HUDEP-2 (cell line): ENCODE results near the gene MRPL45.
A peak's percentile ranks its signal among the peaks of the same experiment; 100 is the strongest.
"Not testable (repeated sequence)": the region's sequence is repeated elsewhere in the genome, so short reads cannot be mapped to it uniquely, and the experiment has no call there.

ENCODE experiments used
- DNase-seq, 76 experiments: peaks; one replicate each; lab custom pipeline; 2025; ENCODE audit not compliant: unreplicated experiment in 76 of 76; lab: John Stamatoyannopoulos, UW

Gene MRPL45

DNA sequence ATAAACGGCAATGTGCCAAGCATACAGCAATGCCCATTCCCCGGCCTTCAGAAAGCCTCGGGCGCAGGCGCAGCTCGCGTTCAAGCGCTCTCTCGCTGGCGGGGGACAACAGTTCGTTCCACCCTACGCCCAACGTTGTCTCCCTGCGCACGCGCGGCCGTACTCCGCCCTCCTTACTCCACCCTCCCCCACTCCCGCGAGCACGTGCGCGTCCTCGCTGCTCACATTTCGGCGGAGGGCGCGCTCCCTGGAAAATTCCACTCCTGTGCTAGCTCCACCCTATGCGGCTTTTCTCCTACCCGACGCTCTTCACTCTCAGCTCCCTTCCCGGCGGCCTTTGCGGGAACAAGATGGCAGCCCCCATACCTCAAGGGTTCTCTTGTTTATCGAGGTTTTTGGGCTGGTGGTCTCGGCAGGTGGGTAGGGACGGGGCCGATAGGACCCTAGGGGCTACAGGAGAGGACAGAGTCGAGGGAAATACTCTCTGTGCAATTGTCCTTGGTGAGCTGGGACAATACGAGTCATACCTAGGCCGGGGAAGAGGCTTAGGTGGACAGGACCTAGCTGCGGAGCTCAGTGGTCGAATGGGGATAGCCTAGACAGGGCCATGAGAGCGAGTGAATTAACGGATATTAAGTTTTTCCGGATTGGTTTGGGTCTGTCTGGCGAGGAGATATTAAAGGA is at the start of gene MRPL45:
MRPL45 (plus strand) TSS at position 335 of the 684 bp plus-strand sequence; CDS start at position 351, 16 bp downstream.
- DNase-seq, result peak in 75 of 76 experiments; percentile 9 to 99 (median 94)

DNA sequence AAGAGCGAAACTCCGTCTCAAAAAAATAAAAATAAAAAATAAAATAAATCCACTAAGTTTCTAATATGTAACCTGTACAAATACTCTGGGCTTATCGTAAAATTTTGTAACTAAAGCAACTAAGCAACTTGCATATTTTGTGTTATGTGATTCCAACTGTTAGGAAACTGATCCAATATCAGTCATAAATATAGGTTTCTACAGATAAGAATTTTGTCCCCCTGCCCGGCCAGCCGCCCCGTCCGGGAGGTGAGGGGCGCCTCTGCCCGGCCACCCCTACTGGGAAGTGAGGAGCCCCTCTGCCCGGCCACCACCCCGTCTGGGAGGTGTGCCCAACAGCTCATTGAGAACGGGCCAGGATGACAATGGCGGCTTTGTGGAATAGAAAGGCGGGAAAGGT is 43.8 kb upstream of the MRPL45 start:
- not testable (repeated sequence) for DNase-seq

DNA sequence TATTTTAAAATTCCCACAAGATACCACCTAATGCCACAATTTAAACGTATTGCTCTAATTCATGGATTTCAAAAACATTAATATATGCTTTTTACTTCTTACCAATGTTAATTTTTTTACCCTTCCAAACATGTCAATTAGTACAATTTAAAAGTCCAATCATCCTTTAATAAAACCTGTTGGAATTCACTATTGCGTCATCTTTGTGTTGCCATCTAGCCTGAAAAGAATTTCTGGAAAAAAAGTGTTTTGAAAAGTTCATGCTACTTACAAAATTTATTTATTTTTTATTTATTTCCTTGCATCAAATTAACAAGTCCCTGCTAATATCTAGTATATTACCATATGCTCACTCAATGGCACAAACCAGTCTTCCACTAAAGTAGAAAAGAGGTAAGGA is 42.6 kb upstream of the MRPL45 start:
- not testable (repeated sequence) for DNase-seq

DNA sequence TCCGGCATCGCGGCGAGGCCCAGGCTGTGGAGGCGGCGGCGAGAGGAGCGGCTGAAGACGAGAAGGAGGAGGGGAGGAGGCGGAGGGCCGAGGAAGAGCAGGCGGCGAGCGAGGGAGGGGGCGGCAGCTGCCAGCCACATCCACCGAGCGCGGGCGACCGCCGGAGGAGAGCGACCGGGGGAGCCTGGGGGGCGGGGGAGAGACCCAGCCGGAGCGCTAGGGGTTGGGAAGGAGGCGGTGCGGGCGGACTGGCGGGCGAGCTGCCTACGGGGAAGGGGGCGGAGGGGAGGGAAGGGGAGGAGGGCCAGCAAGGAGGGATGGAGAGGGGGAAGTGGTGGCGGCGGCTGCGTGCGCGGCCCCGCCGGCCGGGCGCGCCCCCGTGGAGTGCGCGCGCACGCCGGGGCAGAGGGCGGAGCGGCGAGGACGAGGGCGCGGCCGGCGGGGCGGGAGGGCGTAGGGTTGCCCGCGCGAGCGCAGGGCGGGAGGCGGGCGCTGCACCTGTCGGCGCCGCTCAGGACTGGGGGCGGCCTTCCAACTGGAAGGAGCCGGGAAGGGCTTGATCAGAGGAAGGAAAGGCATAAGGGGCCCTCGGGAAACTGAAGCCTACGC is 39.9 kb upstream of the MRPL45 start:
- DNase-seq, result peak in 72 of 76 experiments; percentile 15 to 86 (median 72)

DNA sequence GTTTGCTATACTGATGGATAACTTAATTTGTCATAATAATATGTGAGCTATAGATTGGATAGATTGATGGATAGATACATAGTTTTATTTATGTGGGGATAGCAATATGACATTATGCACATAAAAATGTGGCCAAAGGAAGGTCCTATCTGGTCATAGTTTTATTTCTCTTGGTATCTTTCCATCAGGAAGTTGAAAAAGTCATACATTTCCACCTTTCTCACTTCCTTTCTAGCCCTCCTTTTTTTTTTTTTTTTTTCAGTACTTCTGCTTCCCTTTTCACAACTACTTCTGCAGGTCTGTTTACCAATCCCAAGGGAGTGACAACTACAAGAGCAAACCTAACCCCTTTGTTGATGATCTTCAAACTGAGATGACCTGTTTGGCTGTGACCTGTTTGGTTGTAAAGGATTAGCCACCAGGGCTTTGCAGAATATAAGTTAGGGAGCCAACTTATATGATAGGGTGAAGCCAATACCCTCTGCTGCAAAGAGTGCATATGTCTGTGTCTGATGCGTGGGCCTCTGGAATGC is 30.9 kb upstream of the MRPL45 start:
- DNase-seq, result not testable (repeated sequence)

DNA sequence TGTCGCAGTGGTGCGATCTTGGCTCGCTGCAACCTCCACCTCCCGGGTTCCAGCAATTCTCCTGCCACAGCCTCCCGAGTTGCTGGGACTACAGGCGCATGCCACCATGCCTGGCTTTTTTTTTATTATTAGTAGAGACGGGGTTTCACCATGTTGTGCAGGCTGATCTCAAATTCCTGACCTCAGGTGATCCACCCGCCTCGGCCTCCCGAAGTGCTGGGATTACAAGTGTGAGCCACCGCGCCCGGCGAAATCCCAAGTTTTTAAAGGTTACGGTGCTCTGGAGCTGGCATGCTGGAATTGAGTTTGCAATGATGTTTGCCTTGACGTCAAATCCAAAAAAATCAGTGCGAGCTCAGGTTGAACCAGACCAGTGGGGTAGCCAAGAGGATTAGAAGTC is 30.4 kb upstream of the MRPL45 start:
- DNase-seq, result not testable (repeated sequence)

DNA sequence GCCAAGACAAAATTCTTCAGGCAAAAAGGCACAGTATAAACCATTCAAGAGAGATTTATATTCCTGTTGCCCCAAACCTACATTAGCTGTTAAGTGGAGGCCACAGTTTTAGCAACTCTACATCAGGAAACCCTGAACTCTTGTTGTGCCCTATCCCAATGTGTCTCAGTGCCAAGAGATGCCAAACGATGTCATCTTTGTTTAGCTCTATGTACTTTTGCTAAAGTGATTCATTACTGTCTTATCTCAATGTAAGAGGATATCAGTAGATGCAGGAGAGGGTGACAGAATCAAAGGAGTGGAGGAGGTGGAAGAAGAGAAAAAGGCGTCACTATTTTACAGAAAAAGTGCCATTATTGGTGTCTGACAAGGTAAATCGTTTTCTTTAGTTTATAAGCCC is 28.8 kb upstream of the MRPL45 start:
- DNase-seq, result not testable (repeated sequence)

DNA sequence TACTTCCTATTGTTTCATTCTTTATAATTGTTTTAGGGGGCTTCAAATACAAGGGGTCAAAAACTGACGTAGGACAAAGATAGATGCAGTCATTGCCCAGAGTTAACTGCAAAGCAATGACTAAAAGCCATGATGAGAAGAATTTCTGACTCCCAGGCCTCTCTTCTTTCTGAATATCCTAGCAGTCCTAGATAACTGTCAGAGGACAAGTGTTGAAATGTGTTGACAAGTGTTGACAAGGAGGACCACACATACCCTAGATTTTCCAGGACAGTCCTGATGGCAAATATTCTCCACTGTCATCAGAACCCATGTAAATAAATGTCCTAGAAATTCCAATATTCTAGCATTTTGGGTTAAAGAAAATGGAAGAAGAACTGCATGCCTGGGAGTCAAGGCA is 27.9 kb upstream of the MRPL45 start:
- not testable (repeated sequence) for DNase-seq

DNA sequence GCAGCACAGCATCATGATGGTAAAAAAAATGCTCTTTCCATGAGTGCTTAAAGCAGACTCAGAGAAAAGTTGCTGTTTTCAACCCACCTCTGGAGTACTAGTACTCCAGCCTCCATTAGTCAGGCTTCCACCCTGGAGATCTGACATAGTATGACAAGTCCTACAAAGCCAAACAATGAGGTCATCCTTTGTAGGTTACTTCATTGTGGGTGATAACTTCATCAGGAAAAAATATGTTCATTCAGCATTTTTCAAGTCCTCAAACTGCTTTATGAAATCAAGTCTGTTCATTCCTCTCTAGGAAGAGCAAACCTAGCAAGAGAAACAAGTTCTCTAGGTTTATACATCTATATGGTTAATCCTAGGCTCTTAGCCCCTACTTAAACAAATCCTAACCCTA is 27.4 kb upstream of the MRPL45 start:
- DNase-seq, result not testable (repeated sequence)

DNA sequence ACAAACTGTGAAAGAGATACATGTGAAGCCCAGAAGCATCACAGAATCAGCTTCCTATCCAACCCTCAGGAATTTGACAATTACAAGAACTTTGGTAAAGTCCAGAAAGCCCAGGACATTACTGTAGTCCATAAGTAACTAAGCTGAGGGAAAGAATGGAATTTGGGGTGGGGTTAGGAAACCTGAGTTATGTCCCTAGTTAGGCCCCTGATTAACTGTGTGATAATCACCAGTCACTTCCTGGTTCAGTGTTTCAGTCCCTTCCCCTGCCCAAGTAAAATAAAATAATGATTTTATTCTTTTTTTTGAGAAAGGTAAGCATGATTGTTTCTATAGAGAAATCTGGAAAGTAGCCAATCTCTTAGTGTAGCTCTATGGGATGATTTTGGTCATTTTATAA is 11.0 kb upstream of the MRPL45 start:
- DNase-seq, result not testable (repeated sequence)

DNA sequence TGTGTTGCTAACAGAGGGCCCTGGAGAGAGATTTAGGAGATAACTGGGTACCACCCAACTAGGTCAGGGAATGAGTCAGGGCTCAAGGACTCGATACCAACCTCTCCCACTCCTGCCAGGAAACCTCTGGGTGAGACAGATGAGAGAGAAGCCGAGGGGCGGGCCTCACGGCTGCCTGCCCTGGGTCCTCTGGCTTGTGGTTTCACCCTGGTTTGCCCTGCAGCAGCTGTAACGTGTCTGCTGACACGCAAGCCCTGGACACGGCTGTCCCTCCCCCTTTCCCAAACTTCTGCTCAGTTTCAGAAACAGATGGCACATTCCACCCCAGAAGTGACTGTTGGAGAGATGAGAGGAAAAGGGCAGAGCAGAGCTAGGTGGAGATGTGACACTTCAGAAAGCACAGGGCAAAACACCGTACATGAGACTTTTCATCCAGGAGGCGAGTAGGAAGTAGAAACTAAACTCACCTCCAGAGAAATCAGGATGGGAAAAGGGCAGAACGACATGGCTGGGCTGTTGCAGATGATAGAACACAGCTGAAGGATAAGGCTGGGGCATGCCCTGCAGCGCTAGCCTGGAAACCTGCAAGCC is 10.4 kb upstream of the MRPL45 start:
- peak in 11 of 76 experiments; percentile 4 to 57 (median 26) for DNase-seq

DNA sequence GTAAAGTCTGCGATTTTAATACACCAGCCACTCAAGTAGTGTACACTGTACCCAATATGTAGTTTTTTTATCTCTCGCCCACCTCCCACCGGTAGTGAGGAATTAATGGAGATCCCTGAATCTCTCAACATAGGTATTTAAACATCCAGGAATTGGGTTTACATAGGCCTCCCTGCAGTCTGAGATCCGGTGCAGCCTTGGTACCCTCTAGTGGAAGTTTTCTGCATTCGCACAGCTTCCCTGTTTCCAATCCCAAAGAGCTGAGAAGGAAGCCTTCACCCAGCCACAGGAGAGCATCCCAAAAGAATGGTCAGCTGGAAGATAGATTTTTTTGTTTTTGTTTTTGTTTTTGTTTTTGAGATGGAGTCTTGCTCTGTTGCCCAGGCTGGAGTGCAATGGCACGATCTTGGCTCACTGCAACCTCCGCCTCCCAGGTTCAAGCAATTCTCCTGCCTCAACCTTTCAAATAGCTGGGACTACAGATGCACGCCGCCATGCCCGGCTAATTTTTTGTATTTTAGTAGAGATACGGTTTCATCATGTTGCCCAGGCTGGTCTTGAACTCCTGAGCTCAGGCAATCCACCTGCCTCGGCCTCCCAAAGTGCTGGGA is 8.6 kb upstream of the MRPL45 start:
- DNase-seq, result peak in 3 of 76 experiments; percentile 1 to 4 (median 4)

DNA sequence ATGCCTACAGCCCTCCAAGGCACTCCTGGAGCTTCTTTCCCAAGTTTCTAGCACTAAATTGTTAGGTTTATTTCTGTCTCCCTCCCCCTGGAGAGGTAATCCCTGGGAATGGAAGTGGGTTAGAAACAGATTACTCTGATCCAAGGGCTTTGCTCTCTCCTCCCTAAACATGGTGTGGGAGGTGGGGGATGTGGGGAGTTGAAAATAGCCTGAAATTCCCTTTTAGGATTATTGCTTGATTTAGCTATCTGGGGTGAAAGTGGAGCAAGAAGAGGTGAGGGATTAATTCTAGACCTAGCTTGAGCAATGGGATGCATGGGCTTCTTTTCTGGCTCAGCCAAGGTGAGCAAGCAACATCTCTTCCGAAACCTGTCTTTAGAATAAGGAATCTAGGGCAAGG is 7.2 kb upstream of the MRPL45 start:
- not testable (repeated sequence) for DNase-seq

DNA sequence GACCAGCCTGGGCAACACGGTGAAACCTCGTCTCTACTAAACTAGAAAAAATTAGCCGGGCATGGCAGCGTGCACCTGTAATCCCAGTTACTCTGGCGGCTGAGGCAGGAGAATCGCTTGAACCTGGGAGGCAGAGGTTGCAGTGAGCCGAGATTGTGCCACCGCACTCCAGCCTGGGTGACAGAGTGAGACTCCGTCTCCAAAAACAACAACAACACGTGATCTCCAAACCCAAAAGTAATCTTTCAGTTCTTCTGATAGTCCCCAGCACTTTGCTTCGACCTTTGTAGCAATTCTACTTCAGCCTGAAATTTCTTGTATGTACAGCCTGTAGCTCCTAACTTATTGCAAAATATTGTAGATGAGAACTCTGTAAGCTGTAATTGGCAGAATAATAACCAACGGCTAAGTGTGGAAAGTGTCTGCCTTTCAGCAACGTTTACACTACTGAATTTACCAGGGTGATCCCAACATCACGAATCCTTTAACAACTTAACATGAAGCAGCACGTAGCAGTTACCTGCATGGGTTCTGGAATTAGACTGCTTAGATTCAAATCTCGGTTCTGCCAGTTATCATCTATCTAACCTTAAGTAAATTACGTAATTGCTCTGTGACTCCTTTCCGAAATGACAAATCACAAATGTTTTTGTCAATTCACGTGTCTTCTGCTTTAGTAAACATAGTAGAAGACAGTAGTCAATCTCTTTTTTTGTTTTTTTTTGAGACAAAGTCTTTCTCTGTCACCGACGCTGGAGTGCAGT is 1.2 kb upstream of the MRPL45 start:
- peak in 1 of 76 experiments; percentile 1 for DNase-seq

DNA sequence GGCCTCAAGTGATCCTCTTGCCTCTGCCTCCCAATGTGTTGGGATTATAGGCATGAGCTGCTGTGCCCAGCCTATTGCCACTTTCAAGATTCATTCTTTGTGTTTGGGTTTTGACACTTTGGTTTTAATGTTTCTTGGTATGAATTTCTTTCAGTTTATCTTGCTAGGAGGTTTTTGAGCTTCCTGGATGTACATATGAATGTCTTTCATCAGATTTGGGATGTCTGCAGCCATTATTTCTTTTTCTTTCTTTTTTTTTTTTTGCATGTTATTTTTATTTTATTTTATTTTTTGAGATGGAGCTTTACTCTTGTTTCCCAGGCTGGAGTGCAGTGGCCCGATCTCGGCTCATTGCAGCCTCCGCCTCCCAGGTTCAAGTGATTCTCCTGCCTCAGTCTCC is 18.5 kb downstream of the MRPL45 start:
- no peak for DNase-seq

DNA sequence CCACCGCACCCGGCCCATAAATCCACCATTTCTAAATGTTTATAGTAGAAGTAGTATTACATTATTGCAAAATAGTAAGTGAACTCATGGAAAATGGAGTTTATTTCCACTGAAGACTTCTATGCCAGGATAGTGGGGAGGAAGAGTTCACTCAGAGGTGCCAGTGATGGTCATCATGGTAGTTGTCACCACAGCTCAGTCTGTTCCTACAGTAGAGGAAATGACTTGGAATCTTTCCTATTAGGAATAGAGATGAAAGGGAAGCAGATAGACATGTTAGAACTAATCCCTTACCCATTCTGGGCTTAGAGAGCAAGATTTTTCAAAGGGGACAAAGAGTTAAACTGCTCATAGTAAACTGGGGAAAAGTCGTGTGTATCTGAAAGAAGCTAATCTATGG is 20.1 kb downstream of the MRPL45 start:
- no peak for DNase-seq

DNA sequence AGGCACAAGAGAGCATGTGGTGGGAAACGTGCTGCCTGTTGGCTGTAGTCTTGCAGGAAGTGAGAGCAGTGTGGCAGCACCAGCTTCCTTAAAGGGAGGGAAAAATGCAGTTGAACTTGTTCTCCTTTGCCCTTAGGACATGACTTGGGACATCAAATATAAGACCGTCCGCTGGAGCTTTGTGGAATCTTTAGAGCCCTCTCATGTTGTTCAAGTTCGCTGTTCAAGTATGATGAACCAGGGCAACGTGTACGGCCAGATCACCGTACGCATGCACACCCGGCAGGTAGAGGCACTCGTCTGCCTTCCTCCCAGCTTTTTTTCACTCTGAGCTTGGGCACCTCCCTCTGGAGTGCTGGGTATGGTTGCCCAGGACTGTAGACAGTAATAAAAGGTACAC is 23.5 kb downstream of the MRPL45 start:
- DNase-seq, result no peak

DNA sequence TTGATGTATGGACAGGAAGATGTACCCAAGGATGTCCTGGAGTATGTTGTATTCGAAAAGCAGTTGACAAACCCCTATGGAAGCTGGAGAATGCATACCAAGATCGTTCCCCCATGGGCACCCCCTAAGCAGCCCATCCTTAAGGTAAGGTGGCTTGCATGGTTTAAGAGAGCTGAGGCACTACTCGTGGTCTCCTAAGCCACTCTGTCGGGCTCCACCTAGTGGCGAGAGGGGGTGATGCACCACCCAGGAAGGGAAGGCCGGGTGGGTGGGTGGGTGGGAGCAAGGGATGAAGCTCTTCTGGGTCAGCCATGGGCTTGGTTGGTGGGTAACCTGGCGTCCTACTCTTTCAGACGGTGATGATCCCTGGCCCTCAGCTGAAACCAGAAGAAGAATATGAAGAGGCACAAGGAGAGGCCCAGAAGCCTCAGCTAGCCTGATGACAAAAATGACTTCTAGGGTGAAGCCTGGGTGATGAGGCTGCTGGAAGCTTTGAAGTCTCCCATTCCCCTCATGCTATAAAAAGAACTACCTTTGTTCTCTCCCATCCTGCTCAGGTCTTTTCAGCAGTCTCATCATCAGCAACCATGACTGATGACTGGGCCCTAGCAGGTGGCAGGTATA is 25.3 kb downstream of the MRPL45 start:
- DNase-seq, result peak in 53 of 76 experiments; percentile 3 to 65 (median 34)

DNA sequence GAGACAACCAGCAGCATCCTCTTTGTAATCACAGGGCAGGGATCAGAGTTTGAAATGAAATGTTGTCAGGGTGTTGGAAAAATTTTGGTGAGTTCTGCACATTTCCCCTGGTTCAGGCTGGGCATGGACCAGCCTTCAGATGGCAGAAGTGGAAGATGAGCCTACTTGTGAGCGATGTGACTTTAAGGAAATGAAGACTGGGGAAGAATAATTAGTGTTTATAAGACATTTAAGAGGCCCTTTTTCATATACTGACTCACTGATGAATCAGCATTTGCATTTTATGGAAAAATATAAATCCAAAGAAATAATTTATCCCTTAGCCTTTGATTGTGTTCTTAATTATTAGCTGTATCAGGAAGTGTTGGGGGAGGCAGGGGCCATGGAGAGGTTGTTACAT is 25.9 kb downstream of the MRPL45 start:
- no peak for DNase-seq

DNA sequence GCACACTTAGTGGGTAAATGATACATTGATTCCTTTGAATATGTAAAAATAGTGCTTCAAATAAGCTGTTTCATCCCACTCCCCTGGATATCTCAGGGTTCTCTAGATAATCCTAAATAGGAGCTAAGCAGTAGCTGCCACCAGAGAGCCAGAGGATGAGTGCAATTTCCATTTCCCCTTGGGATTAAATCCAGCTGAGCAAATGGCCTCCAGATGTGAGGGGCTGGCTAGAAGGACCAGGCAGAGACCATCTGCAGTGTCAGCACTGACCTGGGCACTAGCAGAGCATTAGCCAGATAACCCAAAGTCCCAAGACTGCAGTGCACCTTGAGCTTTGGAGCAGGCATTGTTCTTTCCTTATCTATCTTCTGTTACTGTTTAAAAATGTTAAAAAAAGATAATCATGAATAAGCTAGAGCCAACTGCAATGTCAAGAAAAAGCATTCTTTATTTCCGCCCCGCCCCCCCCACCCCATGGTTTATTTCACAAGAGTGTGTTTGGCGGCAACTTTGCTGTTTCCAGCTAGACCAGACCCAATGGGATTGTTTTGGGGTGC is 27.3 kb downstream of the MRPL45 start:
- no peak for DNase-seq
